WTC11 (cell line): ENCODE data around the gene ROMO1. TPM values are rescaled to one million over a fixed set of nuclear protein-coding genes. Genes with fewer than 3 reads are reported as not detected.

ENCODE experiments used
- EMX1 ChIP-seq: fragments of 250-450 bp; sonication (Bioruptor Pico); IDR thresholded peaks from 2 replicates; pipeline ENCODE4 v1.8.0; 2021; ENCODE audit warnings: mild to moderate bottlenecking
- GRHL2 ChIP-seq: fragments of 250-450 bp; sonication (Bioruptor Pico); IDR thresholded peaks from 2 replicates; pipeline ENCODE4 v1.8.0; 2022; ENCODE audit warnings: mild to moderate bottlenecking, moderate library complexity; ENCODE audit not compliant: insufficient replicate concordance, severe bottlenecking
- JAZF1 ChIP-seq: fragments of 250-450 bp; sonication (Bioruptor Pico); IDR thresholded peaks from 2 replicates; pipeline ENCODE4 v1.9.0; 2021; ENCODE audit warnings: moderate library complexity, mild to moderate bottlenecking, inconsistent platforms
- JUN ChIP-seq: sonication (generic); formaldehyde crosslinking; IDR thresholded peaks from 2 replicates; pipeline ENCODE4 v1.8.0; 2023; ENCODE audit warnings: mild to moderate bottlenecking, missing genetic modification reagents
- MYBL2 ChIP-seq: sonication (generic); formaldehyde crosslinking; IDR thresholded peaks from 2 replicates; pipeline ENCODE4 v1.8.1; 2023; ENCODE audit warnings: mild to moderate bottlenecking, moderate library complexity, missing genetic modification reagents
- NFATC4 ChIP-seq: fragments of 250-450 bp; sonication (Bioruptor Pico); IDR thresholded peaks from 2 replicates; pipeline ENCODE4 v1.9.0; 2021; ENCODE audit warnings: mild to moderate bottlenecking
- NFE2L1 ChIP-seq: sonication (generic); formaldehyde crosslinking; IDR thresholded peaks from 2 replicates; pipeline ENCODE4 v1.8.1; 2023; ENCODE audit warnings: missing genetic modification reagents
- NR1H2 ChIP-seq: sonication (generic); formaldehyde crosslinking; IDR thresholded peaks from 2 replicates; pipeline ENCODE4 v1.9.0; 2021; ENCODE audit warnings: mild to moderate bottlenecking, moderate library complexity, missing genetic modification reagents
- NR3C1 ChIP-seq: sonication (generic); formaldehyde crosslinking; conservative IDR thresholded peaks from 2 replicates; pipeline ENCODE4 v1.8.1; 2023; ENCODE audit warnings: low read depth, mild to moderate bottlenecking, missing genetic modification reagents
- PRRX2 ChIP-seq: fragments of 250-450 bp; sonication (Bioruptor Pico); IDR thresholded peaks from 2 replicates; pipeline ENCODE4 v1.8.0; 2021; ENCODE audit warnings: mild to moderate bottlenecking
- SMAD3 ChIP-seq: sonication (generic); formaldehyde crosslinking; IDR thresholded peaks from 2 replicates; pipeline ENCODE4 v1.8.0; 2022; ENCODE audit warnings: missing genetic modification reagents, mild to moderate bottlenecking, borderline replicate concordance
- SMAD4 ChIP-seq: sonication (generic); formaldehyde crosslinking; IDR thresholded peaks from 2 replicates; pipeline ENCODE4 v1.8.0; 2022; ENCODE audit warnings: mild to moderate bottlenecking, missing genetic modification reagents
- TCF7 ChIP-seq: sonication (generic); formaldehyde crosslinking; IDR thresholded peaks from 2 replicates; pipeline ENCODE4 v1.8.0; 2022; ENCODE audit warnings: mild to moderate bottlenecking, low read depth, missing genetic modification reagents, moderate library complexity
- ZBTB21 ChIP-seq: sonication (generic); formaldehyde crosslinking; IDR thresholded peaks from 2 replicates; pipeline ENCODE4 v1.8.1; 2023; ENCODE audit warnings: mild to moderate bottlenecking, missing genetic modification reagents, borderline replicate concordance
- ZNF121 ChIP-seq: sonication (generic); formaldehyde crosslinking; IDR thresholded peaks from 2 replicates; pipeline ENCODE4 v1.8.0; 2023; ENCODE audit warnings: missing genetic modification reagents
- ZNF396 ChIP-seq: fragments of 250-450 bp; sonication (Bioruptor Pico); IDR thresholded peaks from 2 replicates; pipeline ENCODE4 v1.8.0; 2021; ENCODE audit warnings: mild to moderate bottlenecking, moderate library complexity, borderline replicate concordance
- ZNF671 ChIP-seq: fragments of 250-450 bp; sonication (Bioruptor Pico); IDR thresholded peaks from 2 replicates; pipeline ENCODE4 v1.8.0; 2021; ENCODE audit warnings: mild to moderate bottlenecking
- total RNA-seq: library from RNA; stranded (reverse); gene quantifications from 3 replicates; pipeline ENCODE4 v1.2.3, GENCODE V29; 2021
- TF ChIP-seq, protein P1 (sequence below): sonication (generic); formaldehyde crosslinking; IDR thresholded peaks from 2 replicates; pipeline ENCODE4 v1.8.1; 2022; ENCODE audit warnings: low read depth, missing genetic modification reagents, borderline replicate concordance
- TF ChIP-seq, protein P2 (sequence below): sonication (generic); formaldehyde crosslinking; IDR thresholded peaks from 2 replicates; pipeline ENCODE4 v1.8.0; 2022; ENCODE audit warnings: missing genetic modification reagents
- TF ChIP-seq, protein P3 (sequence below): fragments of 250-450 bp; sonication (Bioruptor Pico); IDR thresholded peaks from 2 replicates; pipeline ENCODE4 v1.9.0; 2021; ENCODE audit warnings: mild to moderate bottlenecking, borderline replicate concordance
- TF ChIP-seq, protein P4 (sequence below): sonication (generic); formaldehyde crosslinking; IDR thresholded peaks from 2 replicates; pipeline ENCODE4 v1.8.1; 2023; ENCODE audit warnings: mild to moderate bottlenecking, missing genetic modification reagents
- TF ChIP-seq, protein P5 (sequence below): sonication (generic); formaldehyde crosslinking; IDR thresholded peaks from 2 replicates; pipeline ENCODE4 v1.8.0; 2022; ENCODE audit warnings: mild to moderate bottlenecking, missing genetic modification reagents
- TF ChIP-seq, protein P6 (sequence below): sonication (generic); formaldehyde crosslinking; IDR thresholded peaks from 2 replicates; pipeline ENCODE4 v1.8.1; 2023; ENCODE audit warnings: mild to moderate bottlenecking, missing genetic modification reagents, moderate library complexity

ROMO1 gene
- total RNA-seq, 1 experiment from 2014 or later, result 213 TPM

DNA sequence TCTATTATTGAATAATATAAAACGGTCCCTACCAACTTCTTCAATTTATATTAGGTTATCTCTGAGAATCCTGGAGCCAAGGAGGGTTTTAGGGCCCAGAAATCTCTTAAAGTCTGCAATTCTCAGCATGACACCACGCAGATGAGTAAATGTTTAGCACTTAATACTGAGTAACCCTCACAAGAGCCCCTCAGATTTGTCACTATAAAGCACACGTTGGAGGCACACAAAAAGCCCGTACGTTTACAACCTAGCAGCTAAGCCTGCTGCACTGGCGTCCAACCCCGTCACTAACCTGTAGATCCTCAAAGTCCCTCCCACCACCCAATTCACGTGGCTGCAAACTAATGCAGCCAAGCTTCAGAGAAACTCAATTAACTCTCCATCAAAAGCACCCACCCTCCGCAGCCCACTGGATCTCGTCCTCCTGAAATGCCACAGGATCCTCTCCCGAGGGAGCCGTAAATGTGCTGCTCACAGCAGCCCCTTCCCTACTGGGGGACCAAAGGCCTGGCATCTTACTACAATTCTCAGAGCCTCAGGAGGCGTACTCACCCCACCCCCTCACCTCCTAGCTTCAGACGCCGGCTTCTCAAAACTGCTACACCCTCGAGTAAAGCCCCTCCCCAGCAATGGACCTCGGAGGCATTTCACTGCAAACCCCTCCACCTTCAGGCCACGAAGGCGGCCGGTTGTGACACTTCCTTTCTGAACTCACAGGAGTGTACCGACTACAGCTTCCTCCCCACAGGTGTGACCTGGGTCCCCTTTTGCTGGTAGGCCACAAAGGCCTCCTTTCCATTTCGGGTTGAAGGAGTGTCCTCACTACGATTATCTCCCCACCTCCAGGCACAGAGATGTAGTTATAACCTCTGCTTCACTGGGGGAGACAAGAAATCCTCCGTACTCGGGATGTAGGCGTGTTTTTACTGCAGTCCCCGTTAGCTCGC lies 35.4 kb upstream of the ROMO1 start (continued):
- TF ChIP-seq SMAD4 (CRISPR knock-in tag) (no peak), ZNF671 (CRISPR knock-in tag) (no peak; the same call in 1 of the 2 replicates), ZBTB21 (CRISPR knock-in tag) (no peak), TCF7 (CRISPR knock-in tag) (no peak), SMAD3 (CRISPR knock-in tag) (no peak), NFE2L1 (CRISPR knock-in tag) (peak; percentile 25; the same call in 1 of the 2 replicates), ZNF396 (CRISPR knock-in tag) (no peak), GRHL2 (CRISPR knock-in tag) (no peak), ZNF121 (no peak), JUN (CRISPR knock-in tag) (no peak), MYBL2 (no peak), EMX1 (peak; percentile 73; the same call in 1 of the 2 replicates), NR3C1 (no peak), PRRX2 (CRISPR knock-in tag) (0 out of 2 replicates have a peak, but pooled peaks have one; percentile 70), NFATC4 (CRISPR knock-in tag) (peak; percentile 75; the same call in 1 of the 2 replicates), JAZF1 (CRISPR knock-in tag) (no peak), NR1H2 (CRISPR knock-in tag) (no peak)
- TF ChIP-seq, protein P1, sequence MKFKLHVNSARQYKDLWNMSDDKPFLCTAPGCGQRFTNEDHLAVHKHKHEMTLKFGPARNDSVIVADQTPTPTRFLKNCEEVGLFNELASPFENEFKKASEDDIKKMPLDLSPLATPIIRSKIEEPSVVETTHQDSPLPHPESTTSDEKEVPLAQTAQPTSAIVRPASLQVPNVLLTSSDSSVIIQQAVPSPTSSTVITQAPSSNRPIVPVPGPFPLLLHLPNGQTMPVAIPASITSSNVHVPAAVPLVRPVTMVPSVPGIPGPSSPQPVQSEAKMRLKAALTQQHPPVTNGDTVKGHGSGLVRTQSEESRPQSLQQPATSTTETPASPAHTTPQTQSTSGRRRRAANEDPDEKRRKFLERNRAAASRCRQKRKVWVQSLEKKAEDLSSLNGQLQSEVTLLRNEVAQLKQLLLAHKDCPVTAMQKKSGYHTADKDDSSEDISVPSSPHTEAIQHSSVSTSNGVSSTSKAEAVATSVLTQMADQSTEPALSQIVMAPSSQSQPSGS (CRISPR knock-in tag), result no peak
- TF ChIP-seq, protein P2, sequence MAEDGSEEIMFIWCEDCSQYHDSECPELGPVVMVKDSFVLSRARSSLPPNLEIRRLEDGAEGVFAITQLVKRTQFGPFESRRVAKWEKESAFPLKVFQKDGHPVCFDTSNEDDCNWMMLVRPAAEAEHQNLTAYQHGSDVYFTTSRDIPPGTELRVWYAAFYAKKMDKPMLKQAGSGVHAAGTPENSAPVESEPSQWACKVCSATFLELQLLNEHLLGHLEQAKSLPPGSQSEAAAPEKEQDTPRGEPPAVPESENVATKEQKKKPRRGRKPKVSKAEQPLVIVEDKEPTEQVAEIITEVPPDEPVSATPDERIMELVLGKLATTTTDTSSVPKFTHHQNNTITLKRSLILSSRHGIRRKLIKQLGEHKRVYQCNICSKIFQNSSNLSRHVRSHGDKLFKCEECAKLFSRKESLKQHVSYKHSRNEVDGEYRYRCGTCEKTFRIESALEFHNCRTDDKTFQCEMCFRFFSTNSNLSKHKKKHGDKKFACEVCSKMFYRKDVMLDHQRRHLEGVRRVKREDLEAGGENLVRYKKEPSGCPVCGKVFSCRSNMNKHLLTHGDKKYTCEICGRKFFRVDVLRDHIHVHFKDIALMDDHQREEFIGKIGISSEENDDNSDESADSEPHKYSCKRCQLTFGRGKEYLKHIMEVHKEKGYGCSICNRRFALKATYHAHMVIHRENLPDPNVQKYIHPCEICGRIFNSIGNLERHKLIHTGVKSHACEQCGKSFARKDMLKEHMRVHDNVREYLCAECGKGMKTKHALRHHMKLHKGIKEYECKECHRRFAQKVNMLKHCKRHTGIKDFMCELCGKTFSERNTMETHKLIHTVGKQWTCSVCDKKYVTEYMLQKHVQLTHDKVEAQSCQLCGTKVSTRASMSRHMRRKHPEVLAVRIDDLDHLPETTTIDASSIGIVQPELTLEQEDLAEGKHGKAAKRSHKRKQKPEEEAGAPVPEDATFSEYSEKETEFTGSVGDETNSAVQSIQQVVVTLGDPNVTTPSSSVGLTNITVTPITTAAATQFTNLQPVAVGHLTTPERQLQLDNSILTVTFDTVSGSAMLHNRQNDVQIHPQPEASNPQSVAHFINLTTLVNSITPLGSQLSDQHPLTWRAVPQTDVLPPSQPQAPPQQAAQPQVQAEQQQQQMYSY, result no peak
- TF ChIP-seq, protein P3, sequence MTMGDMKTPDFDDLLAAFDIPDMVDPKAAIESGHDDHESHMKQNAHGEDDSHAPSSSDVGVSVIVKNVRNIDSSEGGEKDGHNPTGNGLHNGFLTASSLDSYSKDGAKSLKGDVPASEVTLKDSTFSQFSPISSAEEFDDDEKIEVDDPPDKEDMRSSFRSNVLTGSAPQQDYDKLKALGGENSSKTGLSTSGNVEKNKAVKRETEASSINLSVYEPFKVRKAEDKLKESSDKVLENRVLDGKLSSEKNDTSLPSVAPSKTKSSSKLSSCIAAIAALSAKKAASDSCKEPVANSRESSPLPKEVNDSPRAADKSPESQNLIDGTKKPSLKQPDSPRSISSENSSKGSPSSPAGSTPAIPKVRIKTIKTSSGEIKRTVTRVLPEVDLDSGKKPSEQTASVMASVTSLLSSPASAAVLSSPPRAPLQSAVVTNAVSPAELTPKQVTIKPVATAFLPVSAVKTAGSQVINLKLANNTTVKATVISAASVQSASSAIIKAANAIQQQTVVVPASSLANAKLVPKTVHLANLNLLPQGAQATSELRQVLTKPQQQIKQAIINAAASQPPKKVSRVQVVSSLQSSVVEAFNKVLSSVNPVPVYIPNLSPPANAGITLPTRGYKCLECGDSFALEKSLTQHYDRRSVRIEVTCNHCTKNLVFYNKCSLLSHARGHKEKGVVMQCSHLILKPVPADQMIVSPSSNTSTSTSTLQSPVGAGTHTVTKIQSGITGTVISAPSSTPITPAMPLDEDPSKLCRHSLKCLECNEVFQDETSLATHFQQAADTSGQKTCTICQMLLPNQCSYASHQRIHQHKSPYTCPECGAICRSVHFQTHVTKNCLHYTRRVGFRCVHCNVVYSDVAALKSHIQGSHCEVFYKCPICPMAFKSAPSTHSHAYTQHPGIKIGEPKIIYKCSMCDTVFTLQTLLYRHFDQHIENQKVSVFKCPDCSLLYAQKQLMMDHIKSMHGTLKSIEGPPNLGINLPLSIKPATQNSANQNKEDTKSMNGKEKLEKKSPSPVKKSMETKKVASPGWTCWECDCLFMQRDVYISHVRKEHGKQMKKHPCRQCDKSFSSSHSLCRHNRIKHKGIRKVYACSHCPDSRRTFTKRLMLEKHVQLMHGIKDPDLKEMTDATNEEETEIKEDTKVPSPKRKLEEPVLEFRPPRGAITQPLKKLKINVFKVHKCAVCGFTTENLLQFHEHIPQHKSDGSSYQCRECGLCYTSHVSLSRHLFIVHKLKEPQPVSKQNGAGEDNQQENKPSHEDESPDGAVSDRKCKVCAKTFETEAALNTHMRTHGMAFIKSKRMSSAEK (CRISPR knock-in tag), result no peak
- TF ChIP-seq, protein P4, sequence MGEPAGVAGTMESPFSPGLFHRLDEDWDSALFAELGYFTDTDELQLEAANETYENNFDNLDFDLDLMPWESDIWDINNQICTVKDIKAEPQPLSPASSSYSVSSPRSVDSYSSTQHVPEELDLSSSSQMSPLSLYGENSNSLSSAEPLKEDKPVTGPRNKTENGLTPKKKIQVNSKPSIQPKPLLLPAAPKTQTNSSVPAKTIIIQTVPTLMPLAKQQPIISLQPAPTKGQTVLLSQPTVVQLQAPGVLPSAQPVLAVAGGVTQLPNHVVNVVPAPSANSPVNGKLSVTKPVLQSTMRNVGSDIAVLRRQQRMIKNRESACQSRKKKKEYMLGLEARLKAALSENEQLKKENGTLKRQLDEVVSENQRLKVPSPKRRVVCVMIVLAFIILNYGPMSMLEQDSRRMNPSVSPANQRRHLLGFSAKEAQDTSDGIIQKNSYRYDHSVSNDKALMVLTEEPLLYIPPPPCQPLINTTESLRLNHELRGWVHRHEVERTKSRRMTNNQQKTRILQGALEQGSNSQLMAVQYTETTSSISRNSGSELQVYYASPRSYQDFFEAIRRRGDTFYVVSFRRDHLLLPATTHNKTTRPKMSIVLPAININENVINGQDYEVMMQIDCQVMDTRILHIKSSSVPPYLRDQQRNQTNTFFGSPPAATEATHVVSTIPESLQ, result no peak
- TF ChIP-seq, protein P5, sequence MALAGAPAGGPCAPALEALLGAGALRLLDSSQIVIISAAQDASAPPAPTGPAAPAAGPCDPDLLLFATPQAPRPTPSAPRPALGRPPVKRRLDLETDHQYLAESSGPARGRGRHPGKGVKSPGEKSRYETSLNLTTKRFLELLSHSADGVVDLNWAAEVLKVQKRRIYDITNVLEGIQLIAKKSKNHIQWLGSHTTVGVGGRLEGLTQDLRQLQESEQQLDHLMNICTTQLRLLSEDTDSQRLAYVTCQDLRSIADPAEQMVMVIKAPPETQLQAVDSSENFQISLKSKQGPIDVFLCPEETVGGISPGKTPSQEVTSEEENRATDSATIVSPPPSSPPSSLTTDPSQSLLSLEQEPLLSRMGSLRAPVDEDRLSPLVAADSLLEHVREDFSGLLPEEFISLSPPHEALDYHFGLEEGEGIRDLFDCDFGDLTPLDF (CRISPR knock-in tag), result peak; percentile 59; the same call in 1 of the 2 replicates
- TF ChIP-seq, protein P6, sequence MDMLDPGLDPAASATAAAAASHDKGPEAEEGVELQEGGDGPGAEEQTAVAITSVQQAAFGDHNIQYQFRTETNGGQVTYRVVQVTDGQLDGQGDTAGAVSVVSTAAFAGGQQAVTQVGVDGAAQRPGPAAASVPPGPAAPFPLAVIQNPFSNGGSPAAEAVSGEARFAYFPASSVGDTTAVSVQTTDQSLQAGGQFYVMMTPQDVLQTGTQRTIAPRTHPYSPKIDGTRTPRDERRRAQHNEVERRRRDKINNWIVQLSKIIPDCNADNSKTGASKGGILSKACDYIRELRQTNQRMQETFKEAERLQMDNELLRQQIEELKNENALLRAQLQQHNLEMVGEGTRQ (CRISPR knock-in tag), result no peak
